Inferior parietal cortex (tissue), 1 donor: ENCODE results near the gene IMMP2L.

Source experiments
- DNase-seq: peaks from one replicate; pipeline ENCODE4 v3.0.0-alpha.2; 2016; ENCODE audit errors: extremely low spot score

The IMMP2L gene

GRCh38 chr7:110645616-110646015, 916.7 kb downstream of the IMMP2L start:
- no peak for DNase-seq

- no peak for DNase-seq
These were observed 917.2 kb downstream of the IMMP2L start for GRCh38 chr7:110645060-110645459.

GRCh38 chr7:110637252-110637651, 925.0 kb downstream of the IMMP2L start:
- no peak for DNase-seq

- no peak for DNase-seq
These were observed 929.0 kb downstream of the IMMP2L start for GRCh38 chr7:110633313-110633712.

- DNase-seq = no peak
These were observed 935.9 kb downstream of the IMMP2L start for GRCh38 chr7:110626414-110626813.

GRCh38 chr7:110625294-110625693, 937.0 kb downstream of the IMMP2L start:
- no peak for DNase-seq

- DNase-seq = no peak
These were observed 938.9 kb downstream of the IMMP2L start for GRCh38 chr7:110623436-110623835.

GRCh38 chr7:110621289-110621688, 941.0 kb downstream of the IMMP2L start:
- DNase-seq = no peak

GRCh38 chr7:110620110-110620735, 942.1 kb downstream of the IMMP2L start:
- no peak for DNase-seq
